Measurements from ENCODE around the gene SEC14L5.
"Not testable (repeated sequence)": the region's sequence is repeated elsewhere in the genome, so short reads cannot be mapped to it uniquely, and the experiment has no call there.

Gene SEC14L5

DNA sequence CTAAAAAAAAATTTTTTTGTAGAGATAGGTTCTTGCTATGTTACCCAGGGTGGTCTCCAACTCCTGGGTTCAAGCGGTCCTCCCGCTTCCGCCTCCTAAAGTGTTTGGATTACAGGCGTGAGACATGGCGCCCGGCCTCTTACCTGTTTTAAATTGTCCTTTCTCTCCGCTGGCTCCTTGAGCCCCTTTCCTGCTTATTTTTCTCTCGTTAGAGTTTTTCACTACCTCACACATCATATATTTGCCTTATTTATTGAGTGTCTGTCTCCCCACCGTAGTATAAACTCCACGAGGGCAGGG, 760 bp upstream of the SEC14L5 start:
- no peak for DNase-seq

DNA sequence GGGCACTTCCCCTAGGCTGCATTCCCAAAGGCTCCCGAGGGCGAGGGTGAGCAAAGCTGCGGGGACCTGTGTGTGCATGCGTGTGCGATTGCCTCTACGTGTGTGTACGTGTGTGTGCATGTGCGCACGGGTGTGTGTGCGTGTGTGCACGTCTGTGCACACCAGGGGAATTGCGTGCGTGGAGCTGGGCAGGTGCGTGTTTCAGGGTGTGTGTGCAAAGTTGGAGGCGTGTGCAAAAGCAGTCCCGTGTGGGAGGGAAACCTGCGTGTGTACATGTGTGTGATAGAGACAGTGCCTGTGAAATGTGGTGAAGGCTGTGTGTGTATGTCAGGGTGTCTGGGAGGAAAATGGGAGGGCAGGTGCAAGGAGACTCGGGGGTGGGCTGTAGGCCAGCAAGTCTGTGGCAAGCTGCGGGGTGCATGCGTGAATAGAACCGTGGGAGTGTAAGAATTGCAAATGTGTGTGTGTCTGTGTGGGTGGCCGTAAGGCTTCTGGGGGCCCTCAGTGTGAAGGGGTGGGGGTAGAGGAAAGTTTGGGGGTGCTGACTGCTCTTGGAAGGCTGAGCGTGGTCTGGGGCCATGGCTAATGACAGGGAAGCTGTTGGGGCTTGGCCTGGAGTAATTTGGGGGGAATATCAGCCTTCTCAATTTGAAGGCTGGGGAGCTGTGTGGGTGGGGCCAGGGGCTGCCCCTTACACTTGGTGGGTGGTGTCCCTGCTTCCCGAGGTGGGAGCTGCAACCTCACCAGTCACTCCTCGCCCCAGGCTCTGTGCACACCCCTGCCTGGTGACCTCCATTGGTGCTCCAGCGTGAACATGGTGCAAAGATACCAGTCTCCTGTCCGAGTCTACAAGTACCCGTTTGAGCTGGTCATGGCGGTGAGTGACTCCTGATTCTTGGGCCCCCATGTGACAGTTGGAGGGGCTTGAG, 644 bp downstream of the SEC14L5 start:
- peak; percentile 4 for DNase-seq

DNA sequence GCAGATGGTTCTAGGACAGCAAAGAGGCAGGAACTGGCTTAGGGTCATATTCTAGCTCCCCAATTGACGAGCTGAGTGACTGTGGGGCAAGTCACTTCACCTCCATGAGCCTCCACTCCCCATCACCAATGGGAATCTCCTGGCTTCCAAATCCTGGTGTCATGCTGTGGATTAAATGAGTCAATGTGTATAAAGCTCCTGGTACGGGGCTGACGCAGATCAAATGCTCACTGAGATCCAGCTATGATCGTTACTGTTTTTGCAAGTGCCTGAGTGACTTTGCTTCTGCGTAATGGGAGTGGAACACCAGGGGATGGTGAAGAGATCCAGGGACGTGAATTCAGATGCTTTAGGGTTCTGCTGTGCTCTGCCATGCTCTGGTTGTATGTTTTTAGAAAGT, 2.4 kb downstream of the SEC14L5 start:
- DNase-seq, result no peak

DNA sequence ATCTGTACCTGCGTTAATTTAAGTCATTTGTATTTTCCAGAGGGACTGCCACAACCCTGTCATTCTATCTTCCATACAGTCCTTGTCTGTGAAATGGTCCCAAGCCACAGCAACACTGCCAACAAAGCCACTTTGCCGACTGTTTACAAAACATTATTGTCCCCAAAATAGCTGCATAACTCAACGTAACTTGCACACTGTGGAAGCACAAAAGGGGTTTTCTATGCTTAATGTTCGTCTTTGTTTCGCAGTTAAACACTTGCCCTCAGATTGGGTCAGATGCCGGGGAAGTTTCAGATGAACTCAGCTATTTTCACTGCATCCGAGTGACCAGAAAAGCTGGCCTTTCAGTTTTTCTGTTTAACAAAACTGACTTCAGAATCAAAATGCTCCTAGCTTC, 4.6 kb downstream of the SEC14L5 start:
- DNase-seq, result peak; percentile 89

DNA sequence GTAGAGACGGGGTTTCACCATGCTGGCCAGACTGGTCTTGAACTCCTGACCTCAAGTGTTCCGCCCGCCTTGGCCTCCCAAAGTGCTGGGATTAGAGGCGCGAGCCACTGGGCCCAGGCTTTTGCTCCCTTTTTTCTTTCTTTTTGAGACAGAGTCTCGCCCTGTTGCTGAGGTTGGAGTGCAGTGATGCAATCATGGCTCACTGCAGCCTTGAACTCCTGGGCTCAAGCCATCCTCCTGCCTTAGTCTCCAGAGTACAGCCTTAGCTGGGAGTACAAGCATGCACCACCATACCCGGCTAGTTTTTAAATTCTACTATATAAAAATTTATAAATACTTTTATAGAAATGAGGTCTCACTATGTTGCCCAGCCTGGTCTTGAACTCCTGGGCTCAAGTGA, 5.4 kb downstream of the SEC14L5 start:
- DNase-seq, result not testable (repeated sequence)

DNA sequence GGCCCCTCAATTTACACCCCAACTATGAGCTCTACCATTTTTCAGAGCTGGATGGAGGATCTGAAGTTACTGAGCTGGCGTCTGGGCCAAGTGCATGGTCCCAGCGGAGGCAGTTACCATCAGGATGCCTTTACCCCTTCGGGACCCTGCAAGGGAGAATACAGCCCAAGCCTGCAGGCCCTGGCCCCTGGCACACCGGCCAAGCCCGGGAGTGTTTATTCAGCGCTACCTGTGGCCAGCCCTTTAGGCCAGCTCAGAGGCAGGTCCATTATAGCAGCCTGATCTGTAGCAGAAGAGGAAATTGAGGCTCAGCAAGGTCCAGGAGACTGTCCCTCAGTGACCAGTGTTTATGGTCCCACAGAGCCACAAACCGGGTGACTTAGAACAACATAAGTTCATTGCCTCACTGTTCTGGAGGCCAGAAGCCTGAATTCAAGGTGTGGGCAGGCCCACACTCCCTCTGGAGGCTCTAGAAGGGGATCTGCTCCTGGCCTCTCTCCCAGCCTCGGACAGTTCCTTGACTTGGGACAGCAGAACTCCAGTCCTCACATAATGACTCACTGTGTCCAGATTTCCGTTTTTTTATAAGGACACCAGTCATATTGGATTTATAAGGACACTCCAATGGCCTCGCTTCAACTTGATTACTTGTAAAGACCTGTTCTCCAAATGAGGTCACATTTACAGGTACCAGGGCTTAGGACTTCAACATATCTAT, 8.8 kb downstream of the SEC14L5 start:
- no peak for DNase-seq

DNA sequence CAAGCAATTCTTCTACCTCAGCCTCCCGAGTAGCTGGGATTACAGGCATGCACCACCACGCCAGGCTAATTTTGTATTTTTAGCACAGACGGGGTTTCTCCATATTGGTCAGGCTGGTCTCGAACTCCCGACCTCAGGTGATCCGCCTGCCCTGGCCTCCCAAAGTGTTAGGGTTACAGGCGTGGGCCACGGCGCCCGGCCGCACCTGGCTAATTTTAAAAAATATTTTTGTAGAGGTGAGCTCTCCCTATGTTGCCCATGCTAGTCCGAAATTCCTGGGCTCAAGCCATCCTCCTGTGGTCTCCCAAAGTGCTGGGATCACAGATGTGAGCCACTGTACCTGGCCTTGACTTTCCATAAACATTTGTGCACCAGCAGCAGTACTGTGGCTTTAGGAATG, 10.1 kb downstream of the SEC14L5 start:
- not testable (repeated sequence) for DNase-seq

DNA sequence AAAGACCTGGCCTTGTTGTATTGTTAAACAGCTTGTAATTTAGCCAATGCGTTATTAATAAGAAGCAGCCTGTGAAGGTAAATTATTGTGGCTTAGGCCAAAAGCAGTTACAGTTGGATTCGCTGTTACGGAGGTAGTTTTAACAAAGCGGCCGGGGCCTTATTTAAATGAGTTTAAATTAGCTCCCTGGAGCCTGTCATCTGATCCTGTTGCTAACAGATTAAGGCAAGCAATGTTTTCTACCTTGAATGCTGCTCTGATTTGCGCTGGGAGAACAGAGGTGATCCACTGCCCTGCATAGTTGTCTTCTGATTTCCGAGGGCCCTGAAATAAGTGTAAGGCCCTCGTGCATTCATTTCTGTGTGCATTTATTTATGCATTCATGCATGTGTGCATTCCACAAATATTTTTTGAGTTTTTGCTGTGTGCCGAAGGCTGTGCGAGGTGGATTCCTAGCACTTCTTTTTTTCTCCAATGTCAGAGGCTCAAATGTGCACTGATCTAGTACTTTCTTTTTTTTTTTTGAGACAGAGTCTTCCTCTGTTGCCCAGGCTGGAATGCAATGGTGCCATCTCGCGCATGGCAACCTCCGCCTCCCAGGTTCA, 10.9 kb downstream of the SEC14L5 start:
- DNase-seq, result no peak

DNA sequence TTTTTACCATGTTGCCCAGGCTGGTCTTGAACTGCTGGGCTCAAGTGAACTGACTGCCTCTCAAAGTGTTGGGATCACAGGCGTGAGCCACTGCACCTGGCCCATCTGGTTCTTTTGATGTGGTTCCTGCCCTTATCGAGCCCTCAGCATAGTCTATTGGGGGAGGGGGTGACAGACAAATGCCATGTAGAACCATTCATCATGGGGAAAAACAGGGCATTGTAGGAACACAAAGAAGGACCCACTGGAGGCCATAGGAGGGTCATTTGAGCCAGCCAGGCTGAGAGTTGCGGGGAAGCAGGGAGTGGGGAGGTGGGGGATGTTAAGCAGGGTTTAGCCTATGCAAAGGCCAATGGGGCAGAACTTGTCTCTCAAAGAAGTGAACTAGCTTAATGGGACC, 11.9 kb downstream of the SEC14L5 start:
- no peak for DNase-seq

DNA sequence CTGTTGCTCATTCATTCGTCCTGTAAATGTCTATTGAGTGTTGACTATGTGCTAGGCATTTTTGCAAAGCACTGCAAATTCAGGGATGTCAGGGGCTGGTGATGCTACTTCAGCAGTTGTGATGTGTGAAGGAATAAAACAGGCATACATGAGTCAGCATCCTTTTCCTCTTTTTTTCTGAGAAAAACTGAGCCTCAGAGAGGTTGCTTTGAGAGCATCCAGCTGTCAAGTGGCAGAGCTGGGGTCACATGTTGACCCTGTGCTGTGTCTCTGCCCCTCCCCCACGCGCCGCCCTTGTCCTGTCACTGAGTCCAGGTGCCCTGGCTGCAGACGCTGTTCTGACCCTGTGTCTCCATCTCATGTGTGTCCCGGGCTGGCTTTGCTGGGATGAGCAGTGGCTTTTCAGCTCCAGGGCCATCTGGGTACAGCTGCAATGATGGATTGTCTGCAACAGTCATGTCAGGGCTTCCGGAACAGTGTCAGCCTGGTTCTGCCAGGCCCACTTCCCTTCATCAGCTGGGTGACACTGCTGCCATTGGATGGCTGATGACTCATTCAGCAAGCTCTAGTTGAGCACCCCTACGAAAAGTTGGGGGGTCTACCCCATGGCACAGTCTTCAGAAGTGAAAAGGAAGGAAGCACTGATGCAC, 14.9 kb downstream of the SEC14L5 start:
- DNase-seq, result peak; percentile 75

DNA sequence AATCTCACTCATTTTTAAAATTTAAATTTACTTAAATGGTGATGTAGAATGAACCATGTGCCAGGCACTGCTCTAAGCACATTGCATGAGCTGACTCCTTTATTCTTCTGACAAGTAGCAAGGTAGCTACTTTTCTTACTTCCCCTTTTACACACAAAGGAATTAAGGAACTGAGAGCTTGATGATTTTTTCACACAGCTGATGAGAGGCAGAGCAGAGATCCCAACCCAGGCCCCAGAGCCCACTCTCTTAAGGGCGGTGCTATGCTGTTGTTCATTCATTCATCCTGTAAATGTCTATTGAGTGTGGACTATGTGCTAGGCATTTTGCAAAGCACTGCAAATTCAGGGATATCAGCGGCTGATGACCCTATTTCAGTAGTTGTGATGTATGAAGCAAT, 17.9 kb downstream of the SEC14L5 start:
- DNase-seq, result no peak

DNA sequence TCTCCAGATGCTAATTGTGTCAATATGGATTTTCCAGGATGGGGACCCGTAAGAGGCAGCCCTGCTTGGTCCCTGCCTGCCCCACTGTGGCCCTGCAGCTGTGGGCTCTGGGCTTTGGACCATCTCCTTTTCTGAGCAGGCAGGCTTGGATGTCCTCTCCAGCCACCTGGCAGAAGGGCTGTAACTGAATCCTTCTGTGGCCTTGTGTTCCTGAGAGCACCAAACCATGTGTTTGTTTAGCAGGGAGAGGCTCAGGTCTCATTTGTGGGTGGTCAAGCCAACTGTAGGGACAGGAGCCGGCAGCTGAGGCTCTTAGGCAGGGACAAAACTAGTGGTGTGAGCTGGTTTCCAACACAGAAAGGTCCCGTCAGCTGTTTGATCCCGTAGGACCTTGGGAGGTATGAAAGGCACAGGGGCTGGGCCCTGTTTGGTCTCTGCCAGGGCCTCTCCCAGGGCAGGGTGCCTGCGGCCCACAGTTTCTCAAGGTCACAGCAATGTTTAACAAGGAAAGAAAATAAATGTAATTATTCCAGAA, 18.5 kb downstream of the SEC14L5 start:
- no peak for DNase-seq

DNA sequence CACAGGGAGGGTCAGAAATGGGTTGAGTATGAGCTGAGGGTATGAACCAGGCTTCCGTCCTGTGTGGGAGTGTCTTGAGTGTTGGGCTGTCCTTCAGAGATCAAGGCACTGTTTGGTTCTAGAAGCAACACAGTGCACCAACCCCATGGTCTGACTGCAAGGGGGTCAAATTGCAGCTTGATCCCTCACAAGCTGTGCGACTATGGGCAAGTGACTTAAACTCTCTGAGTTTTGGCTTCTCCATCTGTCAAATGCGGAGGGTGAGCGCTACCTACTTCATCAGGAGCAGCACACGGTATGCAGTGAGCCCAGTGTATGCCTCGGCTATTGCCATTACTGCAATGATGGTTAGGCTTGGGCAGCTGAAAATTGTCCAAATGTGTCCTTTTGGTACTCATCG, 21.0 kb downstream of the SEC14L5 start:
- no peak for DNase-seq

DNA sequence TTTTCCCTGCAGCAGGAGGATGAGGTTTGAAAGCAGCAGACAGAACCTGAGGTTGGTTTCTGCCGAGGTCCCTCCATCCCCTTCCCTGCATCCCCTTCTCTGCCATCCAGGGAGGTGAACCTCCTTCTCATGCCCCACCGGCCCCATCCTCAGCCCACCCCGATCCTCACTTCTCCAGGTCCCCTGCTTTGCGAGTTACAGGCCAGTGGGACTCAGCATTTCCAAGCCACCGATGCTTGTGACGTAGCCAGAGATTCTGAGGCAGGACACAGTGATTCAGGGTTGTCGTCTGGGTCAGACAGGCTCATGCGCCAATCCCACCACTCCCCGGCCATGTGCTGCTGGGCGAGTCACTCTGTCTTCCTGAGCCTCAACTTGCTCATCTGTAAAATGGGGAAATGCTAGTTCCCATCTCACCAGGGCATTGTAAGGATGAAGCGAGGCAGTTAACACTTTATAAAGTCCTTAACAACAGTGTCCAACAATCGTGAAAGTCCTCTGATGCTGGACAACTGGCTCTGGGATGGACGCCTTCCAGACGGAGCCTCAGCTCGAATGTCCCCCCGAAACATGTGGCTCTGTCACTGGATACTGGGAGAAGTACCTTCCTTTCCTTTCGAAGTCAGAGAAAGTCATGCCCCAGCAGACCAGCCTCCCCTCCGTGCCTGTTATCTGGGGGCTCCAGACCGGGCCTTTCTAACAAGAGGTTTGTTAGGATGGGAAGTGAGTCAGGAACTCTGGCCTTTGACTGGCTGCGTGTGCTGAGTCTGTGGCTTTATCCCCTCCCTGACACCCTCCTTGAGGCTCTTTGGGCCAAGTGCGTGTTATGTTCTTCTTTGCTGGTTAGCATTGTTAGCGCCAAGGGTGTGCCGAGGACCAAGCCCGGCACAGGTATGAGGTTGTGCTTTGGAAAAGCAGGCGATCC, 21.9 kb downstream of the SEC14L5 start:
- DNase-seq, result no peak

DNA sequence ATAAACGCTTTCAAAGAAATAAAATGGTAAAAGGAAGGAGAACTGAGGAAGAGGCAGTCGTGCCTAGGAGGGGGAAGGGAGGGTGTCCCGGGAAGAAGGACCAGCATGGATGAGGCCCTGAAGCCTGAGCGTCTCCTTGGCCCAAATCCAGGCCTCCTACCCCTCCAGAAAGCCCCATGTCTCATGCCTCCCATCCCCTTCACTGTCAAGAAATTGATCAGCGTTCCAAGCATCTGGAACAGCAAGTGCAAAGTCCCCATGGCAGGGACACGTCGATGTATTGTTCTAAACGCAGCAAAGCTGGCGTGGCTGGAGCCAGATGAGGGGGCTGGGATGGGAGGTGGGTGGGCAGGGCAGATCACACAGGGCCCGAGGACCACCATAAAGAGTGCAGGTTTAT, 22.6 kb downstream of the SEC14L5 start:
- no peak for DNase-seq

DNA sequence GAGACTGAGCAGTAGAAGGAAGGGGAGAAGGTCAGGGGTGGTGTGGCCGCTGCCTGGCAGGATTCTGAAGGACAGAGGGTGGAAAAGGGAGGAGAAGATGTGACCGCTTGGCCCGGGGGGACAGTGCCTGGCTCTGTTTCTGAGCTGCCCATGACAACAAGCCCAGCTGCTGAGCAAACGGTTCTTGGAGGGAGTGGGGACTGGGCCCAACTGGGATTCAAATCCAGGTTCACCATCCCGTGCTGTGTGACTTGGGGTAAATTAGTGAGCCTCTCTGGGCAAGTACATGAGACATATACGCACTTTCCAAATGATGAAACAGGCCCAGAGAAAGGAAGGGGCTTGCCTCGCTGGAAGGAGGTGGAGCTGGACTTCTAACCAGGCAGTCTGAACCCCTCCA, 23.3 kb downstream of the SEC14L5 start:
- peak; percentile 27 for DNase-seq

DNA sequence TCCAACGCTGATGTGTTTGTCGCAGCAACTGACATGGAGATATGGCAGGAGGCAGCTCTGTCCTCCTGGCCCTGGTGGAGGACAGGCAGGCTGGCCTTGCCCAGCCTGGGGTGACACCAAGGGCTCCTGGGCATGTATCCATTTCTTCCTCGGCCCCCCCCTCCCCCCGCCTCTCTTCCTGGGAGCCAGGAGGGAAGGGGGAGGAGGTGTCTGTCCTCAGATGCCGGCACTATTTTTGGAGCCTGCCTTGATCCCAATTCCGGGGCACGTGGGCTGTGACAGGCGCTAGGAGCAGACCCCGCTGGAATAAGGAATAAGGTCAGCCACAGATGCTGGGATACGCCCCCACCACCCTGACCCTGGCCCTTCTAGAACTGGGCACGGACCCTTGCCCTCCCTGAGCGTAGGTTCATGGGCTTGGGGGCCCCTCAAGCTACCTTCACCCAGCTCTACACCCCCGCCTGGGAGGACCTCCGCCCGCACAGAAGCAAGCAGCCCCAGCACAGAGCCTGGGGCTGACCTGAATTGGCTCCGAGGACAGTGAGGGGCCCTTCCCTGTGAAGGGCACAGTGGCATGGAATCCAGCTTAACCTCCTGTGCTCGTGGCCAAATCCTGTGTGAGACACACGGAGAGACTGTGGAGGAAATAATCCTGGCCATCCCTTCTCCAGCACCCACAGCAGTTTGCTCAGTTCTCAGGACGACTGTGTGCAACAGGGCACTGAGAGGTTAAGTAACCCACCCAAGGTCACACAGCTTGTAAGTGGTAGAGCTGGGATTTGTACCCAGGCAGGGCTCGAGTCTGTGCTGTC, 24.1 kb downstream of the SEC14L5 start:
- DNase-seq, result no peak

DNA sequence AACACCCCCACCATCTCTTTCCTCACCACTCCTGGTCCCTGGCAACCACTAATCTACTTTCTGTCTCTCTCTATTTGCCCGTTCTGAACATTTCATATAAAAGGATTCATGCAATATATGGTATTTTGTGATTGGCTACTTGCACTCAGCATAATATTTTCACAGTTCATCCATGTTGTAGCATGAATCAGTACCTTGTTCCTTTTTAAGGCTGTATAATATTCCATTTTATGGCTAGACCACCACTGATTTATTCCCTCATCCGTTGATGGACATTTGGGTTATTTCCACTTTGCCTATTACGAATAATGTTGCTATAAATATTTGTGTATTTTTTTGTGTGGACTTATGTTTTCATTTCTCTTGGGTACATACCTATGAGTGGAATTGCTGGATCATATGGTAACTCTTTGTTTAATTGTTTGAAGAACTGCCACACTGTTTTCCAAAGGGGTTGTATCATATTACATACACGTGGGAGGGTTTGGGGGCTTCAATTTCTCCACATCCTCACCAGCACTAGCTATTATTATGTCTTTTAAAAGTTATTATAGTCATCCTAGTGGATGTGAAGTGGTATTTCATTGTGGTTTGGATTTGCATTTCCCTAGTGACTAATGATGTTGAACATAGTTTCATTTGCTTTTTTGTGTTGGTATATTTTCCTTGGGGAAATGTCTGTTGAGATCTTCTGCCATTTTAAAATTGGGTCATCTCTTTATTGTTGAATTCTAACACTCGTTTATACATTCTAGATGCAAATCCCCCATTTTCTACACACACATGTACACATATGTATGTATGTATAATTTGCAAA, 26.3 kb downstream of the SEC14L5 start:
- no peak for DNase-seq

DNA sequence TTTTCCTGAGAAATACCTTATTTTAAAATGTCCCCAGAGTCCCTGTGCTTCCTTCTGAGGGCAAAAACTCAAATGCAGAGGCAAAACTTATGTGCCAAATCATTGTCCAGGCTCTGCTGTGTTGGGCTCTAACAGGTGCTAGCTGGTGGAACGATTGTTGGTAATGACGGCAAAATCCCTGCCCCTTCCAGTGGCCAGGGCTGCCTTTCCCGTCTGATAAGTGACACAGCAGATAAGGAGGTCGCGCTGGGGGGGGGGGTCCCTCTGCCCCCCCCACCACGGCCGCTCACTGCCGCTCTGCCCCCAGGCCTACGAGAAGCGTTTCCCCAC, 29.1 kb downstream of the SEC14L5 start:
- DNase-seq, result no peak

DNA sequence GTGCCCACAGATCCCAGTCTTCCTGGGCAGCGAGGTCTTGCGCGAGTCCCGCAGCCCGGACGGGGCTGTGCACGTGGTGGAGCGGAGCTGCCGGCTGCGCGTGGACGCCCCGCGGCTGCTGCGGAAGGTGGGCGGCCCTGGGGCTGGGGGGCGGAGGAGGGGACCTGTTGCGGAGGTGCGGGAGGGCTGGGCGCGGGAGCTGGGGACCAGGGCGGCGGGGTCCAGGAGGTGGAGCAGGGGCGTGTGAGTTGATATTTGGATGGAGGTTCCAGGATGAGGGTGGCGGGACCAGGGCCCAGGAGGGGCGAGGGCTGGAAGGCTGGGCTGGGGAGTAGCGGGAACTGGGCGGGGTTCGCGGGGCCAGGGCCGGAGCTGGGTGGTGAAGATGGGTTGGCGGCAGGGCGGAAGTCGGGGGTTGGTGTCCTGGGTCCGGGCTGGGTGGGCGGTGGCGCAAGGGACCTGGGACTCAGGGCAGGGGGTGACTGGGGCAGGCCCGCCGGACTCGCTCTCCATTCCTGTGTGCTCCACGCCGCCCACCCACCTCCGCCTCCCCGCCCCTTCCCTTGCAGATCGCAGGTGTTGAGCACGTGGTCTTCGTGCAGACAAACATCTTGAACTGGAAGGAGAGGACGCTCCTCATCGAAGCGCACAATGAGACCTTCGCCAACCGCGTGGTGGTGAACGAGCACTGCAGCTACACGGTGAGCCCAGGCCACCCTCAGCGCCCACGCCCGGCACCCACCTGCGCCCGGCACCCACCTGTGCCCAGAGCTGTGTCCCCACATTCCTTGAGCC, 29.6 kb downstream of the SEC14L5 start:
- no peak for DNase-seq

Measured in midbrain (tissue), 1 donor.